Measurements from ENCODE around the gene VPS37B.
"Not testable (repeated sequence)": the region's sequence is repeated elsewhere in the genome, so short reads cannot be mapped to it uniquely, and the experiment has no call there.

VPS37B gene

GRCh38 chr12:122884860-122885259 lies 11.1 kb downstream of the VPS37B start:
- no peak for DNase-seq (ENCODE audit: extremely low read depth in 1 of 2, low read depth in 1 of 2)

- no peak for DNase-seq (ENCODE audit: extremely low read depth in 1 of 2, low read depth in 1 of 2)
Observed at GRCh38 chr12:122884091-122884826, 11.7 kb downstream of the VPS37B start.

DNA sequence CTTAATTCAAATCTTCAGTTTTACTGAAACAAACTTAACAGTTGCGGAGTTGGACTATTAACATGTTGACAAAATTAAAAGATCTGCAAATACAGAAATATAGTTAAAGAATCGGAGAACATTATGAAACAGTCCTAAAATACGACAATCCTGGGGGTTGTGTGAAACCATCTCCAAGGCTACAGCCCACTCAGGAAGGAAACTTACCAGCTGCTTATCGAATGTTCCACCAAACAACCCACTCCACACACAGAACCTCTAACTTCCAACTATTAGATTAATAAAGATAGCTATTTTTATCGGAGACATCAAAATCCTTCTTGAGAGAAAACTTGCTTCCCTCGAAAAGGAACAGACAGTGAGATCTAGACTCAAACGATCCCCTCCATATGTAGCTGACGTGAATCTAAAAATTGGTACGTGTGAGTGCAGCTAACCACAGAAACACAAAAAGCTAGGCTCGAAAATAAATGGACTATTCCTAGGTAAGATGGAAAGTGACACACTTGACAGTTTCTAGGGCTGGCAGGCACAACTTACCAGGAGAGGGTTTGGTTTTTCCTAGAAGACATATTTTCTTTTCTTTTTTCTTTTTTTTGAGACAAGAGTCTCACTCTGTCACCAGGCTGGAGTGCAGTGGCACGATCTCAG lies 12.9 kb downstream of the VPS37B start:
- no peak for DNase-seq (ENCODE audit: extremely low read depth in 1 of 2, low read depth in 1 of 2)

DNA sequence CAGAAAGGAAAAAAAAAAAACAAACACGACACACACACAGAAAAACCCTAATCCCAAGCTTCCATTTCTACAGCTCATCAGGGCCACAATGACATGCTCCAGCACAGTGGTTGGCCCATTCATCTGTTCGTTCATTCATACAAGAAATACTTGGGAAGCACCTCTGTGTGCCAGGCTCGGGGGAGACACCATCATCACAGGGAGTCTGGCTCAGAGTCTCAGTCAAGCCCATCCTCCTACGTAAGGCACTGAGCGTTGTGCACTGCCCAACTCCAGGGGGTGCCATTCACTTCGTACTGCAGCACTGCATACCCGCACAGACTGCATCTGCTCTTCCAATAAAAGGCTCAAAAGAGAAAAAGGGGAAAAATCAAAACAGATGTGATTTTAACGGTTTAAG lies 15.3 kb downstream of the VPS37B start:
- DNase-seq (ENCODE audit: extremely low read depth in 1 of 2, low read depth in 1 of 2): no peak

- no peak for DNase-seq (ENCODE audit: extremely low read depth in 1 of 2, low read depth in 1 of 2)
Observed at GRCh38 chr12:122880155-122880667, 15.7 kb downstream of the VPS37B start.

- DNase-seq (ENCODE audit: extremely low read depth in 1 of 2, low read depth in 1 of 2): no peak
Observed at GRCh38 chr12:122878780-122879612, 16.9 kb downstream of the VPS37B start.

- no peak for DNase-seq (ENCODE audit: extremely low read depth in 1 of 2, low read depth in 1 of 2)
Observed at GRCh38 chr12:122876731-122877130, 19.2 kb downstream of the VPS37B start.

- not testable (repeated sequence) for DNase-seq (ENCODE audit: extremely low read depth in 1 of 2, low read depth in 1 of 2)
Observed at GRCh38 chr12:122876281-122876680, 19.6 kb downstream of the VPS37B start.

DNA sequence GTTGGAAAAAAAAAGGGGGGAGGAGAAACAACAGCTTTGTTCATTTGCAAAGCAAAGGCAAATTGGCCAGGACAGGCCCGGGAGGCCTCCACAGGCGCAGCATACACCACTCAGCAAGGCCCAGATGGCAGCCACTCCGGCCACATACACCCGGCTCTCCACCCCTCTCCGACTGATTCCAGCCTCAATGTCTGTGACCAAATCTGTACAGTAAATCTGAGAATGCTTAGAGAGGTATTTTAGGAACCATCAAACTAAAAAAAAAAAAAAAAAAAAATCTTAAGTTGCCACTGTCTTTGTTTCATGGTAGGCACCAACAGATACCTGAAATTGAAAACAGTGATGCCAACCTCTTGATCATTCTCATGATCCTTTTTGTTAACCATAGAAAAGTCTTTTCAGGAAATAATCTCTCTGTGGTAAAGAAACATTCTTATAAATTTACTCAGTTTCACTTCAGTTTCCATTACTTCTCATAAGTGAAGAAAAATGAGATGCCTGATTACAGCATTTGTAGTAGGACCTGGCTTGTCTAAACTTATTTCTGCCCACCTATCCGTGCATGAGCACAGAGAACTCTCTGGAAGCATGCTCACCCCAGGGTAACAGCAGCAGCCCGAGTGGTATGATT lies 20.2 kb downstream of the VPS37B start:
- no peak for DNase-seq (ENCODE audit: extremely low read depth in 1 of 2, low read depth in 1 of 2)

DNA sequence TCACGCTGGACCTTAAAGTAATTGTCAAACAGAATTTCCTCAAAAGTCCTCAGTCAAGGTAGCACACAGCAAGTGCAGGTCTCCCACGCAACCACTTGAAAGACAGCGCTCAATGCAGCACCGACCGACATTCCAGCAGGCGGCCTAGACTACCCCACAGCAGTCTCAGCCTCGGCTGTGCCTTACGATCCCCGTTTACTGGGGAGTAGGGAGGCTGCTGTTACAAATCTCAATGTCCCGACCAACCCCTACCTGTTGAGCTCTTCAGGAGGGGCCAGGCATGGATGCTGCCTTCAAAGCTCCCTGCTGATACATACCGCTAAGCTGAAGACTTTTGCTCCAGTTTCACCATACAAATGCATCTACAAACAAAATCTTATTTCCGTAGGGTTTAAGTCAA lies 21.8 kb downstream of the VPS37B start:
- DNase-seq (ENCODE audit: extremely low read depth in 1 of 2, low read depth in 1 of 2): no peak

GRCh38 chr12:122873540-122873939 lies 22.4 kb downstream of the VPS37B start:
- DNase-seq (ENCODE audit: extremely low read depth in 1 of 2, low read depth in 1 of 2): no peak

- no peak for DNase-seq (ENCODE audit: extremely low read depth in 1 of 2, low read depth in 1 of 2)
Observed at GRCh38 chr12:122872815-122873361, 23.0 kb downstream of the VPS37B start.

- peak; percentile 53 to 62 for DNase-seq (ENCODE audit: extremely low read depth in 1 of 2, low read depth in 1 of 2)
Observed at GRCh38 chr12:122871851-122872780, 23.8 kb downstream of the VPS37B start.

- DNase-seq (ENCODE audit: extremely low read depth in 1 of 2, low read depth in 1 of 2): no peak
Observed at GRCh38 chr12:122870867-122871664, 24.9 kb downstream of the VPS37B start.

- no peak for DNase-seq (ENCODE audit: extremely low read depth in 1 of 2, low read depth in 1 of 2)
Observed at GRCh38 chr12:122870163-122870842, 25.6 kb downstream of the VPS37B start.

DNA sequence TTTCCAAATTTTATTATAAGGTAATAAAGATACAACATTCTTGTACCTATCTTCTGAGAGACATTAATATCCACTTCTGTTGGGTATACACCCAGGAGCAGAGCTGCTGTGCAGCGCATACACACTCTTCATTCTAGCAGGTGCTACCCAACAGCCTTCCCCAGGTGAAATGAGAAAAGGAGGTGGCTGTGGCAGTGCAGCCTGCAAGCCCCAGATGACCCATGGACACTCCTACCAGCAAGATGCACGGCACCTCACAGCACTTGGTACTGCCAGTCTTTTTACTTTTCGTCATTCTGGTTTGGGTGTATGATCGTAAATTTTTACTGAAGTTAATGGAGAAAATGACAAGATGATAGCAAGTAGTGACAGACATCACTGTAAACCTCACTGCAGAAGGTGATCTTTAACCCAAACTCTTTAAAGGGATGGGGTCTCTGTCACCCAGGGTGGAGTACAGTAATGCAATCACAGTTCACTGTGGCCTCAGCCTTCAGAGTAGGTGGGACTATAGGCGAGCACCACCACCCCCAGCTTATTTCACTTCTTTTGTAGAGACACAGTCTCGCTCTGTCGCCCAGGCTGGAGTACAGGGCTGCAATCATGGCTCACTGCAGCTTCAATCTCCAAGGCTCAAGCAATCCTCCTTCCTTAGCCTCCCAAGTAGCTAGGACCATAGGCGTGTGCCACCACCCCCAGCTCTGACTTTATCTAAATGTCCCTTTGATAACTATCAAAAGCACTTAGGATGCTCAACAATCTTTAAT lies 26.5 kb downstream of the VPS37B start:
- DNase-seq (ENCODE audit: extremely low read depth in 1 of 2, low read depth in 1 of 2): no peak

GRCh38 chr12:122868471-122869177 lies 27.3 kb downstream of the VPS37B start:
- no peak for DNase-seq (ENCODE audit: extremely low read depth in 1 of 2, low read depth in 1 of 2)
